SK-MEL-5 (cell line): ENCODE measurements around the gene LRMDA. TPM values are rescaled to one million over a fixed set of nuclear protein-coding genes. Genes with fewer than 3 reads are reported as not detected.

Experiments
- DNase-seq: peaks from one replicate; pipeline ENCODE4 v3.0.0-alpha.2; 2016; ENCODE audit warnings: low read depth, low spot score
- in situ Hi-C: cut with HindIII; loops from 2 replicates; pipeline ENCODE4 v1.10.0; 2016; ENCODE audit warnings: low sequenced_read_pairs, high pct_unique_total_duplicates, low pct_unique_long_range_greater_than_20kb
- total RNA-seq: library from RNA; depleted of rRNA; stranded (reverse); fragments of >200 nt; shearing (Covaris generic); gene quantifications from 2 replicates; pipeline ENCODE4 v1.2.3, GENCODE V29; 2014

The LRMDA gene
- total RNA-seq, 1 experiment from 2014 or later, result 25.2 TPM

- no peak for DNase-seq
- in situ Hi-C loops, result no loop called here
Observed at GRCh38 chr10:75838486-75838885, 407.1 kb downstream of the LRMDA start.

GRCh38 chr10:75839020-75839419, 407.6 kb downstream of the LRMDA start:
- in situ Hi-C loops, result no loop called here
- DNase-seq, result no peak

- DNase-seq, result no peak
- in situ Hi-C loops, result no loop called here
Observed at GRCh38 chr10:75841266-75841665, 409.8 kb downstream of the LRMDA start.

- in situ Hi-C loops, result no loop called here
Observed at GRCh38 chr10:75845176-75845947, 413.9 kb downstream of the LRMDA start.

GRCh38 chr10:75847477-75847876, 416.1 kb downstream of the LRMDA start:
- no peak for DNase-seq
- in situ Hi-C loops, result no loop called here

More at GRCh38 chr10:75845176-75845947, 413.9 kb downstream of the LRMDA start:
- no peak for DNase-seq

GRCh38 chr10:75851580-75852345, 420.3 kb downstream of the LRMDA start:
- DNase-seq, result no peak
- in situ Hi-C loops, result no loop called here

- peak; percentile 11 for DNase-seq
- in situ Hi-C loops, result no loop called here
Observed at GRCh38 chr10:75852851-75853484, 421.5 kb downstream of the LRMDA start.

- in situ Hi-C loops, result no loop called here
- no peak for DNase-seq
Observed at GRCh38 chr10:75857269-75857846, 425.9 kb downstream of the LRMDA start.

GRCh38 chr10:75857896-75858295, 426.5 kb downstream of the LRMDA start:
- DNase-seq, result no peak
- in situ Hi-C loops, result no loop called here

- no peak for DNase-seq
- in situ Hi-C loops, result no loop called here
Observed at GRCh38 chr10:75858339-75858738, 426.9 kb downstream of the LRMDA start.

GRCh38 chr10:75859141-75859540, 427.7 kb downstream of the LRMDA start:
- DNase-seq, result no peak
- in situ Hi-C loops, result no loop called here

GRCh38 chr10:75860009-75860408, 428.6 kb downstream of the LRMDA start:
- in situ Hi-C loops, result no loop called here
- DNase-seq, result no peak

- in situ Hi-C loops, result no loop called here
- DNase-seq, result no peak
Observed at GRCh38 chr10:75861582-75861981, 430.2 kb downstream of the LRMDA start.

GRCh38 chr10:75862935-75863334, 431.5 kb downstream of the LRMDA start:
- in situ Hi-C loops, result no loop called here
- no peak for DNase-seq

GRCh38 chr10:75864717-75865116, 433.3 kb downstream of the LRMDA start:
- DNase-seq, result no peak
- in situ Hi-C loops, result no loop called here

GRCh38 chr10:75865413-75866299, 434.2 kb downstream of the LRMDA start:
- in situ Hi-C loops, result no loop called here
- peak; percentile 8 for DNase-seq

- DNase-seq, result no peak
- in situ Hi-C loops, result no loop called here
Observed at GRCh38 chr10:75866300-75866625, 434.8 kb downstream of the LRMDA start.
